PC-9 (cell line): ENCODE measurements around the gene MAPT.

Source experiments
- EZH2 ChIP-seq: fragments of 200-600 bp; sonication (generic); IDR thresholded peaks from 2 replicates; pipeline ENCODE4 v1.8.0; 2017; ENCODE audit warnings: antibody characterized with exemption, low read depth
- TF ChIP-seq, protein P1 (sequence below): fragments of 200-600 bp; sonication (generic); conservative IDR thresholded peaks from 2 replicates; pipeline ENCODE4 v1.6.1; 2017; ENCODE audit warnings: mixed run types, antibody characterized with exemption, mild to moderate bottlenecking, moderate library complexity

DNA sequence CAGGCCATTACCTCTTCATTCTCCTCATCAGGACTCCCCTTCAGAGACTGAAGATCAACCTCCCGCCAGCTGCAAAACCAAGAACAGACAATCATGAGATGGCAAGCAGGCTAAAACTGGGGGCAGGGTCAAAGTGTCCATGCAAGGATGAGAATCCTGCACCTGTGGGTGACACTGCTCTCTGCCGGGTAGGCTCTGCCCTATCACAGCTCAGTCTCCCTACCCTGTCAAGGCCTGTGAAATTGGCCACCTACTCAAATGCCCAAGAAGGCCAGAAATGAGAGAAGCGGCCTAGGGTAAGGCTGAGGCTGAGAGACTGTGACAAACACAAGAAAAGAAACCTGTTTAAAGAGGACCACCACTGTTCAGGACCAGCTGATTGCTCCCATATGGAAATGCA is 139.0 kb downstream of the MAPT start:
- TF ChIP-seq, protein P1, sequence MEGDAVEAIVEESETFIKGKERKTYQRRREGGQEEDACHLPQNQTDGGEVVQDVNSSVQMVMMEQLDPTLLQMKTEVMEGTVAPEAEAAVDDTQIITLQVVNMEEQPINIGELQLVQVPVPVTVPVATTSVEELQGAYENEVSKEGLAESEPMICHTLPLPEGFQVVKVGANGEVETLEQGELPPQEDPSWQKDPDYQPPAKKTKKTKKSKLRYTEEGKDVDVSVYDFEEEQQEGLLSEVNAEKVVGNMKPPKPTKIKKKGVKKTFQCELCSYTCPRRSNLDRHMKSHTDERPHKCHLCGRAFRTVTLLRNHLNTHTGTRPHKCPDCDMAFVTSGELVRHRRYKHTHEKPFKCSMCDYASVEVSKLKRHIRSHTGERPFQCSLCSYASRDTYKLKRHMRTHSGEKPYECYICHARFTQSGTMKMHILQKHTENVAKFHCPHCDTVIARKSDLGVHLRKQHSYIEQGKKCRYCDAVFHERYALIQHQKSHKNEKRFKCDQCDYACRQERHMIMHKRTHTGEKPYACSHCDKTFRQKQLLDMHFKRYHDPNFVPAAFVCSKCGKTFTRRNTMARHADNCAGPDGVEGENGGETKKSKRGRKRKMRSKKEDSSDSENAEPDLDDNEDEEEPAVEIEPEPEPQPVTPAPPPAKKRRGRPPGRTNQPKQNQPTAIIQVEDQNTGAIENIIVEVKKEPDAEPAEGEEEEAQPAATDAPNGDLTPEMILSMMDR: no peak
- TF ChIP-seq EZH2: no peak
